Neuronal stem cell (in vitro differentiated cells): ENCODE measurements around the gene DRD4.

ENCODE experiments used
- DNase-seq: peaks from one replicate; pipeline ENCODE4 v3.0.0-alpha.2; 2013; ENCODE audit warnings: low spot score
- H2AFZ ChIP-seq: one replicate; pipeline ENCODE4 v1.6.1; 2013; ENCODE audit warnings: mild to moderate bottlenecking, low read length, inconsistent platforms
- H2AK5ac ChIP-seq: 2 replicates; pipeline ENCODE4 v1.6.1; 2013; ENCODE audit warnings: low read depth, mild to moderate bottlenecking, inconsistent platforms, low read length, moderate library complexity, mixed read lengths
- H2BK120ac ChIP-seq: 2 replicates; pipeline ENCODE4 v1.6.1; 2013; ENCODE audit warnings: low read depth, mild to moderate bottlenecking, inconsistent platforms, low read length, moderate library complexity, mixed read lengths
- H2BK12ac ChIP-seq: one replicate; pipeline ENCODE4 v1.6.1; 2013; ENCODE audit warnings: low read length, inconsistent platforms
- H2BK15ac ChIP-seq: 2 replicates; pipeline ENCODE4 v1.6.1; 2013; ENCODE audit warnings: mild to moderate bottlenecking, low read length, inconsistent platforms, mixed read lengths
- H2BK5ac ChIP-seq: one replicate; pipeline ENCODE4 v1.6.1; 2013; ENCODE audit warnings: inconsistent platforms, mild to moderate bottlenecking, low read length, moderate library complexity
- H3K14ac ChIP-seq: one replicate; pipeline ENCODE4 v1.6.1; 2013; ENCODE audit warnings: low read length, inconsistent platforms
- H3K18ac ChIP-seq: 2 replicates; pipeline ENCODE4 v1.6.1; 2013; ENCODE audit warnings: low read length, inconsistent platforms
- H3K23ac ChIP-seq: 2 replicates; pipeline ENCODE4 v1.6.1; 2013; ENCODE audit warnings: low read depth, mild to moderate bottlenecking, mixed read lengths, low read length, inconsistent platforms; ENCODE audit not compliant: poor library complexity
- H3K27ac ChIP-seq: replicated peaks from 3 replicates; pipeline ENCODE4 v1.5.1; 2013; ENCODE audit warnings: low read length, inconsistent platforms
- H3K27me3 ChIP-seq, 3 experiments: 2 replicates each; pipeline ENCODE4 v1.6.1; 2013; ENCODE audit warnings: low read length in 3 of 3, mild to moderate bottlenecking in 2 of 3, inconsistent platforms in 1 of 3, low read depth in 1 of 3, mixed read lengths in 1 of 3, moderate library complexity in 1 of 3; ENCODE audit not compliant: control insufficient read depth in 3 of 3, insufficient read depth in 3 of 3
- H3K36me3 ChIP-seq, 2 donors: replicated peaks in 1 of 2; 2 replicates each; pipeline ENCODE4 v1.6.1; 2013; ENCODE audit warnings: low read length in 2 of 2; ENCODE audit not compliant: control insufficient read depth in 2 of 2, insufficient read depth in 2 of 2
- H3K4ac ChIP-seq: 2 replicates; pipeline ENCODE4 v1.6.1; 2013; ENCODE audit warnings: inconsistent platforms, mild to moderate bottlenecking, low read length, moderate library complexity
- H3K4me1 ChIP-seq, 2 donors: 1 replicate in 1 of 2; 2 replicates in 1 of 2; pipeline ENCODE4 v1.6.1; 2013; ENCODE audit warnings: low read length in 2 of 2, low read depth in 1 of 2; ENCODE audit not compliant: control insufficient read depth in 2 of 2, insufficient read depth in 1 of 2
- H3K4me2 ChIP-seq: one replicate; pipeline ENCODE4 v1.6.1; 2013; ENCODE audit warnings: mild to moderate bottlenecking, low read length, inconsistent platforms; ENCODE audit not compliant: insufficient read depth, poor library complexity, severe bottlenecking
- H3K4me3 ChIP-seq, 2 donors: 2 replicates each; pipeline ENCODE4 v1.5.1; 2013; ENCODE audit warnings: low read length in 2 of 2, mild to moderate bottlenecking in 2 of 2, inconsistent platforms in 1 of 2, moderate library complexity in 1 of 2
- H3K79me1 ChIP-seq: one replicate; pipeline ENCODE4 v1.6.1; 2013; ENCODE audit warnings: low read depth, mild to moderate bottlenecking, inconsistent platforms, low read length, moderate library complexity
- H3K9ac ChIP-seq: one replicate; pipeline ENCODE4 v1.6.1; 2013; ENCODE audit warnings: mild to moderate bottlenecking, low read depth, low read length, inconsistent platforms; ENCODE audit not compliant: poor library complexity
- H3K9me3 ChIP-seq, 2 donors: replicated peaks in 1 of 2; 2 replicates each; pipeline versions ENCODE3 to v1.6.1; 2013; ENCODE audit warnings: low read length in 2 of 2, mild to moderate bottlenecking in 2 of 2, inconsistent platforms in 1 of 2, low read depth in 1 of 2, mixed read lengths in 1 of 2, moderate library complexity in 1 of 2; ENCODE audit not compliant: control insufficient read depth in 2 of 2, insufficient read depth in 1 of 2
- H4K8ac ChIP-seq: one replicate; pipeline ENCODE4 v1.6.1; 2013; ENCODE audit warnings: low read depth, mild to moderate bottlenecking, inconsistent platforms, low read length, moderate library complexity
- H4K91ac ChIP-seq: one replicate; pipeline ENCODE4 v1.6.1; 2013; ENCODE audit warnings: low read length, low read depth, mild to moderate bottlenecking, inconsistent platforms; ENCODE audit not compliant: poor library complexity
- WGBS, 2 donors: extraction: QIAGEN DNeasy Blood & Tissue Kit; methylation state at CpG; one replicate each; pipeline ENCODE4 v1.1.7; 2013; ENCODE audit warnings: missing lambda C conversion rate in 2 of 2, mixed read lengths in 1 of 2; ENCODE audit not compliant: insufficient read length in 2 of 2, insufficient replicate concordance in 1 of 2; ENCODE audit errors: extremely low coverage in 2 of 2; 5-methylcytosine and 5-hydroxymethylcytosine counted together

The DRD4 gene

GRCh38 chr11:610146-610801 is 26.8 kb upstream of the DRD4 start:
- Histone ChIP-seq H3K9ac (no peak overlapping the region), H3K9me3 (no peaks in the 10 kb centered on the region), H2AK5ac (no peak overlapping the region), H4K91ac (no peak overlapping the region), H3K18ac (no peak overlapping the region), H2BK15ac (no peak overlapping the region), H3K14ac (no peak overlapping the region), H3K4me2 (no peak overlapping the region), H3K27me3 (peaks cover 0 to 2% (median 0%) of the 10 kb centered on the region in 3 experiments), H3K4ac (no peak overlapping the region), H3K4me1 (peaks cover 3% of the 10 kb centered on the region in 2 donors), H4K8ac (peak overlapping the region; percentile 65), H2AFZ (no peak overlapping the region), H3K36me3 (peaks cover 67 to 91% of the 10 kb centered on the region in 2 donors), H2BK5ac (peak overlapping the region; percentile 66), H2BK120ac (no peak overlapping the region), H2BK12ac (no peak overlapping the region), H3K4me3 (no peak overlapping the region), H3K23ac (peak overlapping the region; percentile 44), H3K79me1 (peaks cover 17% of the 10 kb centered on the region), H3K27ac (no peak overlapping the region)
- WGBS, 2 donors, result no CpG with 5 or more reads among the region's 18 CpGs
- no peak for DNase-seq

- DNase-seq, result no peak
- peak overlapping the region; percentile 44 for H3K23ac ChIP-seq
- H3K36me3 ChIP-seq, result peaks cover 58 to 81% of the 10 kb centered on the region in 2 donors
- H3K4me3 ChIP-seq, result no peak overlapping the region
- H4K91ac ChIP-seq, result no peak overlapping the region
- H2BK120ac ChIP-seq, result no peak overlapping the region
- no peak overlapping the region for H3K14ac ChIP-seq
- H3K27me3 ChIP-seq, result peaks cover 0 to 2% (median 0%) of the 10 kb centered on the region in 3 experiments
- no peak overlapping the region for H3K4ac ChIP-seq
- H3K9me3 ChIP-seq, result no peaks in the 10 kb centered on the region
- H3K9ac ChIP-seq, result no peak overlapping the region
- no peak overlapping the region for H4K8ac ChIP-seq
- H2AK5ac ChIP-seq, result no peak overlapping the region
- no CpG with 5 or more reads among the region's 49 CpGs for WGBS, 2 donors
- no peak overlapping the region for H3K18ac ChIP-seq
- peaks cover 3 to 7% of the 10 kb centered on the region in 2 donors for H3K4me1 ChIP-seq
- no peak overlapping the region for H3K27ac ChIP-seq
- no peak overlapping the region for H2BK12ac ChIP-seq
- no peak overlapping the region for H2BK15ac ChIP-seq
- H3K79me1 ChIP-seq, result peaks cover 17% of the 10 kb centered on the region
- H2AFZ ChIP-seq, result no peak overlapping the region
- peak overlapping the region; percentile 66 for H2BK5ac ChIP-seq
- no peak overlapping the region for H3K4me2 ChIP-seq
Measured at GRCh38 chr11:611001-611996, 25.8 kb upstream of the DRD4 start.

GRCh38 chr11:612201-612960 is 24.7 kb upstream of the DRD4 start:
- peak overlapping the region; percentile 30 for H3K9ac ChIP-seq
- H3K9me3 ChIP-seq, result no peaks in the 10 kb centered on the region
- peak overlapping the region; percentile 86 for H3K23ac ChIP-seq
- peaks cover 0 to 2% (median 0%) of the 10 kb centered on the region in 3 experiments for H3K27me3 ChIP-seq
- H3K4me3 ChIP-seq, result no peak overlapping the region
- H2BK5ac ChIP-seq, result no peak overlapping the region
- H3K4me1 ChIP-seq, result peaks cover 3 to 7% of the 10 kb centered on the region in 2 donors
- no peak overlapping the region for H3K14ac ChIP-seq
- no peak overlapping the region for H3K4me2 ChIP-seq
- DNase-seq, result no peak
- H2AK5ac ChIP-seq, result no peak overlapping the region
- no peak overlapping the region for H3K18ac ChIP-seq
- peaks cover 21% of the 10 kb centered on the region for H3K79me1 ChIP-seq
- H4K91ac ChIP-seq, result no peak overlapping the region
- no peak overlapping the region for H2BK12ac ChIP-seq
- no peak overlapping the region for H2BK120ac ChIP-seq
- no CpG with 5 or more reads among the region's 27 CpGs for WGBS, 2 donors
- H4K8ac ChIP-seq, result no peak overlapping the region
- no peak overlapping the region for H2AFZ ChIP-seq
- peaks cover 47 to 70% of the 10 kb centered on the region in 2 donors for H3K36me3 ChIP-seq
- no peak overlapping the region for H3K4ac ChIP-seq
- no peak overlapping the region for H2BK15ac ChIP-seq
- no peak overlapping the region for H3K27ac ChIP-seq
